NCI-H2196 treated with DMSO at 0.1 percent for 48 hours (cell line): ENCODE data around the gene CLEC12A.

Source experiments
- DNase-seq: peaks from one replicate; lab custom pipeline; 2025; ENCODE audit not compliant: unreplicated experiment; lab: John Stamatoyannopoulos, UW

CLEC12A gene

DNA sequence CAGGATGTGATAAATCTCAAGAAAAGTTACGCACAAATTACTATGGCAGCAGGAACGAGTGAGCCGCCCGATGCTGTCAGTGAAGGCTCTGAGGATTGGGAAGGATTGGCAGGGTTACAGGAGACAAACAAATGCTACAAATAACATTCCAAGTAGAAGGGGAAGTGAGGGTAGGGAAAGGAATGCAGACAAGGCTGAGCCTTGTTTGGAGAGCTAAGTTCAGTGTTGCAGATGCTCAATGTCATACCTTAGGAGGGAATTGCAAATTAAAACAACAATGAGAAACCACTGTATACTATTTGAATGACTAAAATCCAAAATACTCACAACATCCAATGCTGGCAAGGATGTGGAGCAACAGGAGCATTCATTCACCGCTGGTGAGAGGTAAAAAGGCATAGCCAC is 60.6 kb downstream of the CLEC12A start:
- no peak for DNase-seq

DNA sequence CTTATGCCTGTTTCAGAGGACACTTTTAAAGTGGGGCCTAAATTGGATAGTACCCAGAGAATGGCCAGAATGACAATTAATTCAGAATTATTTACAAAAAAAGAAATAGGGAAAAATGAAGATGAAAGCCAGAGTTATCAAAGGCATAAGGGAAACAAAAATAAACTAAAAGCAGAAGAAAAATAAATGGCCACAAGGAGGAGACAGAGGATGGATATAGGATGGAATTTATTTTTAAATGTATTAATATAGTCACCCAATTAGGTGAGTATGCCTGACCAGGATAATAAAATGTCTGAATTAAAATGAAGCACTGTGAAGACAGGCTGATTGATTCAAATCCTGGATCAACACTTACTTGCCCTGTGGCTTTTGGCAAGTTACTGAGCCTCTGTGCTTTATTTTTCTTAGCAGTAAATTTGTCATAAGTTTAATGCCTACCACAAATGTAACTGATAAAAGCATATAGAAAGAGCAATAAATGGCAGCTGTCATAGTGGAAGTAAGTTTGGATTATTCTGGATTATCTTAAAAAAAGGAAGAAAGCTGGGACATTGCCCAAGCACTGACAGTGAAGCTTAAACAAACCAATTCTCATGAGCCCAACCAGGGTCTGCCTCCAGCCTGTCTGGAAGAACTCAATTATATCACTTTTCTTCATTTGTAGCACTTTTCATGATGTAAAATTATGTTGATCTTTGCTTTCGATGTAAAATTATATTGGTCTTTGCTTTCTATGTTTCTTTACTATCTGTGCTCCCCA is 62.8 kb downstream of the CLEC12A start:
- DNase-seq, result no peak
